ENCODE results near the gene NKRF.

NKRF gene

GRCh38 chrX:119549327-119550016 lies 56.8 kb downstream of the NKRF start:
- TF ChIP-seq ZNF530 (tag by site-specific recombination; IDR thresholded peaks at IDR 0.05; ENCODE audit: low read depth) = no peak
- no peak for TF ChIP-seq ZNF548 (tag by site-specific recombination; IDR thresholded peaks at IDR 0.05)
- no peak for TF ChIP-seq PRDM1 (tag by site-specific recombination; IDR thresholded peaks at IDR 0.05)
- no peak for TF ChIP-seq GLIS1 (tag by site-specific recombination; IDR thresholded peaks at IDR 0.05)
- no peak for TF ChIP-seq ZNF660 (tag by site-specific recombination; IDR thresholded peaks at IDR 0.05)
- no peak for TF ChIP-seq ZNF510 (tag by site-specific recombination; IDR thresholded peaks at IDR 0.05; ENCODE audit: insufficient replicate concordance)
- no peak for TF ChIP-seq ZFP37 (tag by site-specific recombination; IDR thresholded peaks at IDR 0.05)
- Histone ChIP-seq H3K27ac (ENCODE audit: extremely low read depth, low read depth, low read length) (no peak overlapping the region), H3K4me3 (ENCODE audit: low read depth, low read length) (no peak overlapping the region), H3K9me3 (ENCODE audit: control insufficient read depth, insufficient read depth, low read depth, low read length) (no peaks in the 10 kb centered on the region), H3K36me3 (ENCODE audit: control insufficient read depth in 2 of 2, insufficient read depth in 1 of 2, low read length in 2 of 2) (no peaks in the 10 kb centered on the region; a peak in 1 of 3 replicates), H3K4me1 (ENCODE audit: control insufficient read depth, insufficient read depth, low read length) (no peaks in the 10 kb centered on the region)
- ChIA-PET CTCF (interaction anchor here (0.7 to 1.5 kb wide), 2 partner anchors 15 to 234 kb away, joined by 3 read pairs; no protein-coding TSS in a partner anchor), POLR2A (no interaction called here)

GRCh38 chrX:119541188-119541587 lies 65.0 kb downstream of the NKRF start:
- Histone ChIP-seq H3K4me1 (ENCODE audit: control insufficient read depth, insufficient read depth, low read length) (no peaks in the 10 kb centered on the region), H3K36me3 (ENCODE audit: control insufficient read depth in 2 of 2, insufficient read depth in 1 of 2, low read length in 2 of 2) (peaks cover 0 to 17% of the 10 kb centered on the region in 2 experiments; a peak in 2 of 3 replicates), H3K4me3 (ENCODE audit: low read depth, low read length) (no peak overlapping the region), H3K27ac (ENCODE audit: extremely low read depth, low read depth, low read length) (no peak overlapping the region), H3K9me3 (ENCODE audit: control insufficient read depth, insufficient read depth, low read depth, low read length) (no peaks in the 10 kb centered on the region)
- POLR2A ChIA-PET = interaction anchor here (0.6 kb wide), 1 partner anchor 130 kb away, joined by 4 read pairs; no protein-coding TSS in a partner anchor
- TF ChIP-seq ZNF580 (tag by site-specific recombination; IDR thresholded peaks at IDR 0.05) (no peak), ZNF146 (tag by site-specific recombination; IDR thresholded peaks at IDR 0.05) (no peak), ATF2 (tag by site-specific recombination; IDR thresholded peaks at IDR 0.05; ENCODE audit: low read depth) (no peak), ZNF10 (tag by site-specific recombination; IDR thresholded peaks at IDR 0.05) (no peak), EGR2 (tag by site-specific recombination; IDR thresholded peaks at IDR 0.05; ENCODE audit: low read depth) (no peak), GLIS1 (tag by site-specific recombination; IDR thresholded peaks at IDR 0.05) (no peak), ZNF777 (tag by site-specific recombination; IDR thresholded peaks at IDR 0.05; ENCODE audit: borderline replicate concordance) (no peak)
- TF ChIP-seq, protein P1, sequence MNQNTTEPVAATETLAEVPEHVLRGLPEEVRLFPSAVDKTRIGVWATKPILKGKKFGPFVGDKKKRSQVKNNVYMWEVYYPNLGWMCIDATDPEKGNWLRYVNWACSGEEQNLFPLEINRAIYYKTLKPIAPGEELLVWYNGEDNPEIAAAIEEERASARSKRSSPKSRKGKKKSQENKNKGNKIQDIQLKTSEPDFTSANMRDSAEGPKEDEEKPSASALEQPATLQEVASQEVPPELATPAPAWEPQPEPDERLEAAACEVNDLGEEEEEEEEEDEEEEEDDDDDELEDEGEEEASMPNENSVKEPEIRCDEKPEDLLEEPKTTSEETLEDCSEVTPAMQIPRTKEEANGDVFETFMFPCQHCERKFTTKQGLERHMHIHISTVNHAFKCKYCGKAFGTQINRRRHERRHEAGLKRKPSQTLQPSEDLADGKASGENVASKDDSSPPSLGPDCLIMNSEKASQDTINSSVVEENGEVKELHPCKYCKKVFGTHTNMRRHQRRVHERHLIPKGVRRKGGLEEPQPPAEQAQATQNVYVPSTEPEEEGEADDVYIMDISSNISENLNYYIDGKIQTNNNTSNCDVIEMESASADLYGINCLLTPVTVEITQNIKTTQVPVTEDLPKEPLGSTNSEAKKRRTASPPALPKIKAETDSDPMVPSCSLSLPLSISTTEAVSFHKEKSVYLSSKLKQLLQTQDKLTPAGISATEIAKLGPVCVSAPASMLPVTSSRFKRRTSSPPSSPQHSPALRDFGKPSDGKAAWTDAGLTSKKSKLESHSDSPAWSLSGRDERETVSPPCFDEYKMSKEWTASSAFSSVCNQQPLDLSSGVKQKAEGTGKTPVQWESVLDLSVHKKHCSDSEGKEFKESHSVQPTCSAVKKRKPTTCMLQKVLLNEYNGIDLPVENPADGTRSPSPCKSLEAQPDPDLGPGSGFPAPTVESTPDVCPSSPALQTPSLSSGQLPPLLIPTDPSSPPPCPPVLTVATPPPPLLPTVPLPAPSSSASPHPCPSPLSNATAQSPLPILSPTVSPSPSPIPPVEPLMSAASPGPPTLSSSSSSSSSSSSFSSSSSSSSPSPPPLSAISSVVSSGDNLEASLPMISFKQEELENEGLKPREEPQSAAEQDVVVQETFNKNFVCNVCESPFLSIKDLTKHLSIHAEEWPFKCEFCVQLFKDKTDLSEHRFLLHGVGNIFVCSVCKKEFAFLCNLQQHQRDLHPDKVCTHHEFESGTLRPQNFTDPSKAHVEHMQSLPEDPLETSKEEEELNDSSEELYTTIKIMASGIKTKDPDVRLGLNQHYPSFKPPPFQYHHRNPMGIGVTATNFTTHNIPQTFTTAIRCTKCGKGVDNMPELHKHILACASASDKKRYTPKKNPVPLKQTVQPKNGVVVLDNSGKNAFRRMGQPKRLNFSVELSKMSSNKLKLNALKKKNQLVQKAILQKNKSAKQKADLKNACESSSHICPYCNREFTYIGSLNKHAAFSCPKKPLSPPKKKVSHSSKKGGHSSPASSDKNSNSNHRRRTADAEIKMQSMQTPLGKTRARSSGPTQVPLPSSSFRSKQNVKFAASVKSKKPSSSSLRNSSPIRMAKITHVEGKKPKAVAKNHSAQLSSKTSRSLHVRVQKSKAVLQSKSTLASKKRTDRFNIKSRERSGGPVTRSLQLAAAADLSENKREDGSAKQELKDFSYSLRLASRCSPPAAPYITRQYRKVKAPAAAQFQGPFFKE (tag by site-specific recombination; IDR thresholded peaks at IDR 0.05; ENCODE audit: borderline replicate concordance) = no peak
- CTCF ChIA-PET = interaction anchor here (0.7 kb wide), 1 partner anchor 291 kb away, joined by 3 read pairs; no protein-coding TSS in a partner anchor

All from HEK293 (cell line).